Measurements from ENCODE around the gene ABCC11. TPM values are rescaled to one million over a fixed set of nuclear protein-coding genes. Genes with fewer than 3 reads are reported as not detected.

The ABCC11 gene
- total RNA-seq, 2 donors from 2014 or later: not detected

DNA sequence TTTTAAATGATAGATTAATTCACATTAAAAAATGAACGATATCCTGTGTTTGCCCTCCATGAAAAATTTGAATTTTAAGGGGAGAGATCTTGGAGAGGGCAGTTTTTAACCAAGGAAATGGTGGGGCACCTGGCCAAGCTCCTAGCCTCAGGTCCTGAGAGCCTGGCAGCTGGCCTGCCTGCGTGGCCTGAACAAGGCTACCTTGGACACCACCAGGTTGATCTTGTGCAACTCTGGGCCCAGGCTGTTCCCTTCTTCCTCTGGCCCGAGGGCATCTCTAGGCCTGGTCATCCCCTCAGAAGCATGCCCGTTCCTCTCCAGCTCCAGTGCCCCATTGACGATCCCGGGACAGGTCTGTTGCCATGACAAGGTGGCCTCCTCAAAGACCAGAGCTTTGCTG, 36.6 kb downstream of the ABCC11 start:
- peaks cover 23% of the 10 kb centered on the region for H3K27me3 Mint-ChIP-seq
- no peaks in the 10 kb centered on the region for H3K4me1 Mint-ChIP-seq
- H3K4me3 Mint-ChIP-seq: no peak overlapping the region
- DNase-seq (no peak), ATAC-seq (no peak)
- no peaks in the 10 kb centered on the region for H3K9me3 ChIP-seq (ENCODE audit: control insufficient read depth, low read length, poor library complexity, severe bottlenecking)
- H3K27ac Mint-ChIP-seq: no peak overlapping the region
- H3K36me3 Mint-ChIP-seq (ENCODE audit: low read depth): no peaks in the 10 kb centered on the region

DNA sequence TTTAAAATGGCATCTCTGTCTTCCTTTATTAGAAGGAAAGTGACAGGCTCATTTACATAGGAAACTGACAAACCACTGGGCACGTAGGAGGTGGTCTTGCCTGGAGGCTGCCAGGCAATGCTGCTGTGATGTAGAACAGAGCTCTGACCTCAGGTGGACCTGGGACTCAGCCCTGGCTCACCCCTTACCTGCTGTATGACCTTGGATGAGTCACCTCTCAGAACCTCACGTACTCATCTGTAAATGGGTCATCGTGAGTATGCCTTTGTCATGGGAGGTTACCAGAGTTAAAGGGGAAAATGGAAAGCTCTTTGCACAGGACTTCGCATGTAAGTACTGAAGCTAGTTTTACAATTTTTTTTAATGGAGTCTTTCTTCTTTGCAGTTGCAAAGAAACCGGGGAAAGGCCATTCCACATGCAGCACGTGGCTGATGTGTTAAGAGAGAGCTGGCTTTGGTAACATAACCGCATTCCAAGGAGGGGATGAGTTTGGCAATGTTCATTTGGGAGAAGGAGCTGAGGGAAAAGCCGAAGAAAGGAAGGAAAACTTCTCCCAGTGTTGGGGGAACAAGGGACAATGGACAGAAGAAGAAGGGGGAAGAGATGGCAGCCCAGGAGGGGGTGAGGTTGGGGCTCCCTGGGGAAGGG, 40.6 kb downstream of the ABCC11 start:
- Mint-ChIP-seq H3K4me1 (no peaks in the 10 kb centered on the region), H3K4me3 (no peak overlapping the region), H3K36me3 (ENCODE audit: low read depth) (no peaks in the 10 kb centered on the region), H3K27me3 (peaks cover 44% of the 10 kb centered on the region), H3K27ac (no peak overlapping the region)
- ATAC-seq (no peak), DNase-seq (no peak)
- H3K9me3 ChIP-seq (ENCODE audit: control insufficient read depth, low read length, poor library complexity, severe bottlenecking): no peaks in the 10 kb centered on the region

DNA sequence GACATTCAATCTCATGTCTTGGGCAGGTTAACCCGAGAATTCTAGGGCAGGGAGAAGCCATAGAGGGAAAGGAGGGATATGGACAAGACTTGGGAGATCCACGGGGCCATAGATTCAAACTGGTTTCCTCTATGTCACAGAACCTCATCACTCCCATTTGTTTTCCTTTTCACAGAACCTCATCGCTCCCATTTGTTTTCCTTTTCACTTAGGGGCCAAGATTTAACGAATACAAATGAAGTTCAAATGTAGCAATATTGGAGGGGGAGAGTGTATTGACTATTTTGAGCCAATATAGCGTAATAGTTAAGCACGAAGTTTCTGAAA, 42.6 kb downstream of the ABCC11 start:
- Mint-ChIP-seq H3K36me3 (ENCODE audit: low read depth) (no peaks in the 10 kb centered on the region), H3K27me3 (peaks cover 53% of the 10 kb centered on the region), H3K4me1 (no peaks in the 10 kb centered on the region), H3K4me3 (no peak overlapping the region), H3K27ac (no peak overlapping the region)
- DNase-seq (no peak), ATAC-seq (no peak)
- H3K9me3 ChIP-seq (ENCODE audit: control insufficient read depth, low read length, poor library complexity, severe bottlenecking): no peaks in the 10 kb centered on the region

- no peaks in the 10 kb centered on the region for H3K9me3 ChIP-seq (ENCODE audit: control insufficient read depth, low read length, poor library complexity, severe bottlenecking)
- H3K27ac Mint-ChIP-seq: no peak overlapping the region
- H3K36me3 Mint-ChIP-seq (ENCODE audit: low read depth): no peaks in the 10 kb centered on the region
- DNase-seq (no peak), ATAC-seq (no peak)
- peaks cover 53% of the 10 kb centered on the region for H3K27me3 Mint-ChIP-seq
- H3K4me1 Mint-ChIP-seq: no peaks in the 10 kb centered on the region
- no peak overlapping the region for H3K4me3 Mint-ChIP-seq
Observed at GRCh38 chr16:48203974-48204824, 43.1 kb downstream of the ABCC11 start.

GRCh38 chr16:48201515-48202201, 45.7 kb downstream of the ABCC11 start:
- Mint-ChIP-seq H3K27ac (no peak overlapping the region), H3K27me3 (peaks cover 39% of the 10 kb centered on the region), H3K4me1 (no peaks in the 10 kb centered on the region), H3K36me3 (ENCODE audit: low read depth) (no peaks in the 10 kb centered on the region), H3K4me3 (no peak overlapping the region)
- no peaks in the 10 kb centered on the region for H3K9me3 ChIP-seq (ENCODE audit: control insufficient read depth, low read length, poor library complexity, severe bottlenecking)
- no peak for DNase-seq
- no peak for ATAC-seq

DNA sequence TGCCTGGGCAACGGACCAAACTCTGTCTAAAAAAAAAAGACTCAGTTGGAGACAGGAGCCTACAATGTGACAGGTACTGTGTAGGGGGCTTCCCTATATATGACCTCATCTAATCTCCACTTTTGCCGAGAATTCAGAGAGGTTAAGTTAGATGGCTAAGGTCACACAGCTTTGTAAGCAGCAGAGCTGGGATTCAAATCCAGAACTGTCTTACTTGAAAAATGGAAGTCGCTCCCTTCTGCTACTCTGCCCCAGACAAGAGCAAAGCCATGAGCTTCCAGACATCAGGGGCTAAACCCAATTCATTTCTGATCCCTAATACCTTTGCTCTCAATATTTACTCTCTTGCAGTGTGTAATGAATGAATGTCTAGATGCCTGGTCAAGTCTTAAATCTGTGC, 50.0 kb downstream of the ABCC11 start:
- no peaks in the 10 kb centered on the region for H3K9me3 ChIP-seq (ENCODE audit: control insufficient read depth, low read length, poor library complexity, severe bottlenecking)
- H3K27ac Mint-ChIP-seq: no peak overlapping the region
- DNase-seq (no peak), ATAC-seq (no peak)
- H3K4me1 Mint-ChIP-seq: no peaks in the 10 kb centered on the region
- H3K4me3 Mint-ChIP-seq: no peak overlapping the region
- peaks cover 24% of the 10 kb centered on the region for H3K27me3 Mint-ChIP-seq
- no peaks in the 10 kb centered on the region for H3K36me3 Mint-ChIP-seq (ENCODE audit: low read depth)

- Mint-ChIP-seq H3K27me3 (peaks cover 10% of the 10 kb centered on the region), H3K4me1 (peaks cover under 1% of the 10 kb centered on the region), H3K27ac (no peak overlapping the region), H3K4me3 (no peak overlapping the region), H3K36me3 (ENCODE audit: low read depth) (no peaks in the 10 kb centered on the region)
- DNase-seq: no peak
- H3K9me3 ChIP-seq (ENCODE audit: control insufficient read depth, low read length, poor library complexity, severe bottlenecking): no peaks in the 10 kb centered on the region
- no peak for ATAC-seq
Observed at GRCh38 chr16:48194828-48195556, 52.3 kb downstream of the ABCC11 start.

DNA sequence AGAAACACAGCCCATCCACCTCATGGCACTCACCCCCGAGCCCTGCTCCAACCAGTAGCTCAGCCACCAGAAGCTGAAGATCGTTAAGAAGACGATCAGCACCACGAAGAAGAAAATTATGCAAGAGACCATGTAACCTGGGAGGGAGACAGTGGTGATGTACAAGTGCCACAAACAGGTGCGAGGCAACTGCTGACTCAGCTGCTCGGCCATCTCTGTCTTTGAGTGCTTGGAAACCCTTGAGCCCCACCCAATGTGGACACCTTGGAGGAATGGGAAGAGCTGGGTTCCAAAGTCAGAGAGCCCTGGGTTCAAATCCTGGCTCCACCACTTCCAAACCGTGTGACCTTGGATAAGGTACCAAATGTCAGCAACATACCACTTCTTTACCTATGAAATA, 53.5 kb downstream of the ABCC11 start:
- Mint-ChIP-seq H3K4me1 (peaks cover 3% of the 10 kb centered on the region), H3K27ac (no peak overlapping the region), H3K36me3 (ENCODE audit: low read depth) (no peaks in the 10 kb centered on the region), H3K27me3 (peaks cover 10% of the 10 kb centered on the region), H3K4me3 (no peak overlapping the region)
- no peaks in the 10 kb centered on the region for H3K9me3 ChIP-seq (ENCODE audit: control insufficient read depth, low read length, poor library complexity, severe bottlenecking)
- ATAC-seq (no peak), DNase-seq (no peak)

DNA sequence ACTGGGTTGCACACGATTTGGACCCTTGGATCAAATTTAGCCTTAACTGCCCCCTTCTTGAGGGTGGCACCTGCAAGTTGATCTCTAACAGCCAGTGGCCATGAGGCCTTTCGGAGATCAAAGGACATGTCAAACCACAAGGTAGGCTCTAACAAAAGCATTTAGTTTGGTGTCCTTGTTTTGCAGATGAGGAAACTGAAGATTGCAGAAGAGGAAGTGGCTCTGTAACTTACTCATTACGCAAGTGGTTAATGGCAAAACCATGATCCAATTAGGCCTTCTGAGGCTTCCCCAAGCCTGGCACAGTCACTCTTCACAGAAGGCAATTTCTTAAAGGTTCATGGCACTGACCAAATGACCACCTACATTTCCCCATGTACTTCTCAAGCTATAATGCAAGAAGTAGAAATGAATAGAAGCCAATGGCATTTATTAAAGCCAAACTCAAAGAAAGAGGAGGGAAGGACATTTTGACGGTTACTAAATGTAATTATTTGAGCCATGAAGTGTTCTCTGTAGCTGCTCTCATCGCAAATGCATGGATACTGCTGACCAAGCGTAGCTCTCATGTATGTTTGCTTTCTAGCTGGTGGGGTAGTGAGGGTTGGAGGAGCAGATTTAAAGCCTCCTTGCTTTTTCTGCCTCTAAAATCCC, 58.8 kb downstream of the ABCC11 start:
- no peak for DNase-seq
- Mint-ChIP-seq H3K27ac (no peak overlapping the region), H3K4me1 (peaks cover 11% of the 10 kb centered on the region), H3K4me3 (no peak overlapping the region), H3K27me3 (peaks cover 7% of the 10 kb centered on the region), H3K36me3 (ENCODE audit: low read depth) (peaks cover 2% of the 10 kb centered on the region)
- no peaks in the 10 kb centered on the region for H3K9me3 ChIP-seq (ENCODE audit: control insufficient read depth, low read length, poor library complexity, severe bottlenecking)
- ATAC-seq: no peak

- no peak for DNase-seq
- ATAC-seq: no peak
- peaks cover 11% of the 10 kb centered on the region for H3K4me1 Mint-ChIP-seq
- no peaks in the 10 kb centered on the region for H3K9me3 ChIP-seq (ENCODE audit: control insufficient read depth, low read length, poor library complexity, severe bottlenecking)
- H3K4me3 Mint-ChIP-seq: no peak overlapping the region
- peaks cover 13% of the 10 kb centered on the region for H3K27me3 Mint-ChIP-seq
- no peak overlapping the region for H3K27ac Mint-ChIP-seq
- H3K36me3 Mint-ChIP-seq (ENCODE audit: low read depth): peaks cover 2% of the 10 kb centered on the region
Observed at GRCh38 chr16:48187779-48188178, 59.6 kb downstream of the ABCC11 start.

- Mint-ChIP-seq H3K27ac (no peak overlapping the region), H3K4me3 (no peak overlapping the region), H3K36me3 (ENCODE audit: low read depth) (peaks cover 2% of the 10 kb centered on the region), H3K27me3 (peaks cover 13% of the 10 kb centered on the region), H3K4me1 (peaks cover 8% of the 10 kb centered on the region)
- no peak for ATAC-seq
- no peak for DNase-seq
- no peaks in the 10 kb centered on the region for H3K9me3 ChIP-seq (ENCODE audit: control insufficient read depth, low read length, poor library complexity, severe bottlenecking)
Observed at GRCh38 chr16:48184681-48185080, 62.7 kb downstream of the ABCC11 start.

DNA sequence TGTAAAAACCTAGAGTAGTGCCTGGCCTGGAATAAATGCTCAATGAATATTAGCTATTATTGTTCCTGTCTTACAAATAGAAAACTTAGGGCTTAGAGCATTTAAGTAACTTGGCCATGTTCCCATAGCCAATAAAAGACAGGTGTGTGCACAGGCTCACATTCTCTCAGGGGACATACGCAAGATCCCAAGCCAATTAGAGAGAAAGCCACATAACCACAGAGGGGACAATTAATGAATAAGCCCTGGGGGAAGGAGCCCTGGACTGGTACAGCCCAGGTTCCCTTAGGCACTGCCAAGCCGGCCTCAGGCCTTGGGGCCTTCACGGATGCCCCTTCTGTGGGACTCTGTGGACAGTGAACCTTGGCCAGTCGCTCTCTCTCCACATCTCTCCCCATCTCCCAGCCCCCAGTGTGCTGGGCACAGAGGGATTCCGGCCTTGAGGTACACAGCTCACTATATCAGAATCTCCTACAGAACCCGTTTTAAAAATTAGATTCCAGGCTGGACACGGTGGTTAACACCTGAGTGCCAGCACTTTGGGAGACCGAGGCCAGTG, 64.3 kb downstream of the ABCC11 start:
- Mint-ChIP-seq H3K27me3 (peaks cover 13% of the 10 kb centered on the region), H3K27ac (no peak overlapping the region), H3K4me1 (peaks cover 4% of the 10 kb centered on the region), H3K4me3 (no peak overlapping the region), H3K36me3 (ENCODE audit: low read depth) (peaks cover 2% of the 10 kb centered on the region)
- DNase-seq (no peak), ATAC-seq (no peak)
- H3K9me3 ChIP-seq (ENCODE audit: control insufficient read depth, low read length, poor library complexity, severe bottlenecking): no peaks in the 10 kb centered on the region
